Gastroesophageal sphincter (tissue), 4 donors: ENCODE results near the gene RNF224. TPM values are rescaled to one million over a fixed set of nuclear protein-coding genes. Genes with fewer than 3 reads are reported as not detected.
"Not testable (repeated sequence)": the region's sequence is repeated elsewhere in the genome, so short reads cannot be mapped to it uniquely, and the experiment has no call there.

Source experiments
- ATAC-seq: fragments of 150-250 bp; one replicate; pipeline ENCODE4 v1.9.1; 2016; ENCODE audit warnings: mild to moderate bottlenecking, moderate library complexity
- H3K27ac ChIP-seq, 4 donors: fragments of 200-600 bp; sonication (generic) in 3 of 4; 1 replicate in 3 of 4; 2 replicates in 1 of 4; pipeline ENCODE4 v1.5.1; 2016 to 2019
- H3K27me3 ChIP-seq: fragments of 200-600 bp; sonication (generic); one replicate; pipeline ENCODE4 v1.5.1; 2019
- H3K36me3 ChIP-seq, 2 donors: fragments of 200-600 bp; sonication (generic); one replicate each; pipeline ENCODE4 v1.5.1; 2019; ENCODE audit warnings: control low read depth in 1 of 2
- H3K4me1 ChIP-seq, 3 donors: fragments of 200-600 bp; sonication (generic); 1 replicate in 2 of 3; 2 replicates in 1 of 3; pipeline ENCODE4 v1.5.1; 2016 to 2019; ENCODE audit warnings: control low read depth in 2 of 3
- H3K4me3 ChIP-seq, 2 donors: fragments of 200-600 bp; sonication (generic); one replicate each; pipeline ENCODE4 v1.5.1; 2019; ENCODE audit warnings: mild to moderate bottlenecking in 1 of 2, moderate library complexity in 1 of 2
- H3K9me3 ChIP-seq, 3 donors: fragments of 200-600 bp; sonication (generic); one replicate each; pipeline ENCODE4 v1.5.1; 2017 to 2019; ENCODE audit warnings: control low read depth in 2 of 3
- EP300 ChIP-seq: sonication (generic); formaldehyde crosslinking; IDR thresholded peaks from one replicate; pipeline ENCODE4 v1.6.1; 2017; ENCODE audit warnings: antibody characterized with exemption, mild to moderate bottlenecking
- POLR2A ChIP-seq, 2 donors: fragments of 450-650 bp; IDR thresholded peaks; one replicate each; pipeline ENCODE4 v1.6.1; 2017; ENCODE audit warnings: antibody characterized with exemption in 2 of 2, mild to moderate bottlenecking in 2 of 2, moderate library complexity in 1 of 2
- POLR2AphosphoS5 ChIP-seq: sonication (generic); formaldehyde crosslinking; IDR thresholded peaks from one replicate; pipeline ENCODE4 v1.6.1; 2017; ENCODE audit warnings: antibody characterized with exemption
- WGBS, 2 donors: methylation state at CpG; one replicate each; pipeline ENCODE4 v1.1.5; 2018; ENCODE audit warnings: low coverage in 1 of 2; 5-methylcytosine and 5-hydroxymethylcytosine counted together
- total RNA-seq, 4 donors: library from RNA; depleted of rRNA; stranded (reverse); fragments of >200 nt; gene quantifications; one replicate each; pipeline ENCODE4 v1.1.0, GENCODE V29; 2016
- TF ChIP-seq, protein P1 (sequence below), 4 experiments: fragments of 200-600 bp in 2 of 4; fragments of 450-650 bp in 2 of 4; sonication (generic) in 1 of 4; IDR thresholded peaks; one replicate each; pipeline ENCODE4 v1.5.1; 2017 to 2019; ENCODE audit warnings: antibody characterized with exemption in 4 of 4, mild to moderate bottlenecking in 2 of 4, moderate library complexity in 2 of 4

Gene RNF224
- total RNA-seq, 4 donors from 2014 or later = 0.57 TPM; not detected in 3

DNA sequence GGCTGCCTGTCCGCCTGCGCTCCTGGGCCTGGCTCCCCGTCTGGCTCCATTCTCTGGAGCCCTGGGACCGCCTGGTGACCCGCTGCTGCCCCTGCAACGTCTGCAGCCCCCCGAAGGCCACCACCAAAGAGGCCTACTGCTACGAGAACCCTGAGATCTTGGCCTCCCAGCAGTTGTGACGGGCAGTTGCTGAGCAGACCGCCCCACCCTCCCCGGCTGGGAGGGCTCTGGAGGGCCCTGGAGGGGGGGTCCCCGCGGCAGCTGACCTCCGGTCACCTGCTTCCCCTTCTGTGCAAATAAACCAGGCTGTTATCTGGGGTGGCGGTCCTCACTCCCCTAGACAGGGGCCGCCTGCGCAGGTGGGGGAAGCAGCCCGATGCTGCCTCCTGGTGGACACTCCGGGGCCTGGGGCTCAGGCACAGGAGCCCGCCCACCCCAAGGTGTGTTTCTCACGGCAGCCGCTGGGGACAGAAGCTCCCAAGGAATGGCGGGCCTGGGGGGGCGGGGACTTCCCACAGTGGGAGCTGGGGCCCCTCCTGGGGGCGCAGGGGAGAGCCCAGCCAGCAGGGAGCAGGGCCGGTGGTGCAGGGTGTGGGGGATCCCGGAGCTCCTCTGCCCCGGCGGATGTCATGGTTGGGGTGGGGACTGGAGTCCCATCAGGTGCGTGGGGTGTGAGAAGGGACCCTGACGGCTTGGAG is 9.1 kb downstream of the RNF224 start:
- TF ChIP-seq POLR2A (IDR thresholded peaks at IDR 0.05) (no peak), POLR2AphosphoS5 (peak; percentile 36), EP300 (no peak)
- TF ChIP-seq, protein P1, sequence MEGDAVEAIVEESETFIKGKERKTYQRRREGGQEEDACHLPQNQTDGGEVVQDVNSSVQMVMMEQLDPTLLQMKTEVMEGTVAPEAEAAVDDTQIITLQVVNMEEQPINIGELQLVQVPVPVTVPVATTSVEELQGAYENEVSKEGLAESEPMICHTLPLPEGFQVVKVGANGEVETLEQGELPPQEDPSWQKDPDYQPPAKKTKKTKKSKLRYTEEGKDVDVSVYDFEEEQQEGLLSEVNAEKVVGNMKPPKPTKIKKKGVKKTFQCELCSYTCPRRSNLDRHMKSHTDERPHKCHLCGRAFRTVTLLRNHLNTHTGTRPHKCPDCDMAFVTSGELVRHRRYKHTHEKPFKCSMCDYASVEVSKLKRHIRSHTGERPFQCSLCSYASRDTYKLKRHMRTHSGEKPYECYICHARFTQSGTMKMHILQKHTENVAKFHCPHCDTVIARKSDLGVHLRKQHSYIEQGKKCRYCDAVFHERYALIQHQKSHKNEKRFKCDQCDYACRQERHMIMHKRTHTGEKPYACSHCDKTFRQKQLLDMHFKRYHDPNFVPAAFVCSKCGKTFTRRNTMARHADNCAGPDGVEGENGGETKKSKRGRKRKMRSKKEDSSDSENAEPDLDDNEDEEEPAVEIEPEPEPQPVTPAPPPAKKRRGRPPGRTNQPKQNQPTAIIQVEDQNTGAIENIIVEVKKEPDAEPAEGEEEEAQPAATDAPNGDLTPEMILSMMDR (IDR thresholded peaks at IDR 0.05) = peak in 3 of 4 experiments; percentile 99 to 100 (median 99)
- Histone ChIP-seq H3K4me3 (peak overlapping the region; percentile 15 to 44), H3K4me1 (peaks cover 0 to 54% (median 29%) of the 10 kb centered on the region in 3 donors), H3K36me3 (no peaks in the 10 kb centered on the region), H3K27me3 (peaks cover 36% of the 10 kb centered on the region), H3K9me3 (no peaks in the 10 kb centered on the region), H3K27ac (peak overlapping the region in 1 of 4 donors; percentile 38)
- peak; percentile 11 for ATAC-seq
- 0% methylated on average over 5 of the region's 31 CpGs; no CpG with 5 or more reads in 1 of the 2 donors for WGBS, 2 donors

DNA sequence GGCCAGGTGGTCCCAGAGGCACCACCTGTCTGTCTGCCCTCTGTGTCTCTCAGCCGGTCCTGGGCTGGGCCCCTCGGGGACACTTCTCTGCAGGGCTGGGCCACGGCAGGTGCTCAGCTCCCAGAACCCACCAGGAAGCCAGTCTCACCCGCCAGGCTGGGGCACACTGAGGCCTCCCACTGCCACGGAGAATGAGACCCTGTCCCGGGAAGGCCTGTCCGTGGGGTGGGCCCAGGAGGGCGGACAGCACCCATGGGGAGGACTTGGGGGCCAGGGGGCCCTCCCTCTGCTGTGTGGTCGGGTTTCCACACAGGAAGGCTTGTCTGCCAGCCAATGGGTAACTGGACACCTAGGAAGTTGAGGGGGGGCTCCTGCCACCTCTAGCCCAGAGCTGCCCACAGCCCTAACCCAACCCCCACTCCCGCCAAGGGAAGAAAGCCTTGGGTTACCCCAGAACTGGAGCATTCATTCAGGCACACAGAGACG is 9.7 kb downstream of the RNF224 start:
- no peaks in the 10 kb centered on the region for H3K9me3 ChIP-seq
- TF ChIP-seq POLR2A (IDR thresholded peaks at IDR 0.05) (no peak), POLR2AphosphoS5 (no peak), EP300 (no peak)
- TF ChIP-seq, protein P1 (IDR thresholded peaks at IDR 0.05) = no peak
- H3K27me3 ChIP-seq = peaks cover 30% of the 10 kb centered on the region
- WGBS, 2 donors = 57% methylated on average over 1 of the region's 11 CpGs; no CpG with 5 or more reads in 1 of the 2 donors
- peak overlapping the region in 2 of 4 donors; percentile 6 to 38 for H3K27ac ChIP-seq
- peaks cover 0 to 1% of the 10 kb centered on the region in 2 donors for H3K36me3 ChIP-seq
- H3K4me1 ChIP-seq = peaks cover 0 to 58% (median 29%) of the 10 kb centered on the region in 3 donors
- no peak for ATAC-seq
- no peak overlapping the region for H3K4me3 ChIP-seq

DNA sequence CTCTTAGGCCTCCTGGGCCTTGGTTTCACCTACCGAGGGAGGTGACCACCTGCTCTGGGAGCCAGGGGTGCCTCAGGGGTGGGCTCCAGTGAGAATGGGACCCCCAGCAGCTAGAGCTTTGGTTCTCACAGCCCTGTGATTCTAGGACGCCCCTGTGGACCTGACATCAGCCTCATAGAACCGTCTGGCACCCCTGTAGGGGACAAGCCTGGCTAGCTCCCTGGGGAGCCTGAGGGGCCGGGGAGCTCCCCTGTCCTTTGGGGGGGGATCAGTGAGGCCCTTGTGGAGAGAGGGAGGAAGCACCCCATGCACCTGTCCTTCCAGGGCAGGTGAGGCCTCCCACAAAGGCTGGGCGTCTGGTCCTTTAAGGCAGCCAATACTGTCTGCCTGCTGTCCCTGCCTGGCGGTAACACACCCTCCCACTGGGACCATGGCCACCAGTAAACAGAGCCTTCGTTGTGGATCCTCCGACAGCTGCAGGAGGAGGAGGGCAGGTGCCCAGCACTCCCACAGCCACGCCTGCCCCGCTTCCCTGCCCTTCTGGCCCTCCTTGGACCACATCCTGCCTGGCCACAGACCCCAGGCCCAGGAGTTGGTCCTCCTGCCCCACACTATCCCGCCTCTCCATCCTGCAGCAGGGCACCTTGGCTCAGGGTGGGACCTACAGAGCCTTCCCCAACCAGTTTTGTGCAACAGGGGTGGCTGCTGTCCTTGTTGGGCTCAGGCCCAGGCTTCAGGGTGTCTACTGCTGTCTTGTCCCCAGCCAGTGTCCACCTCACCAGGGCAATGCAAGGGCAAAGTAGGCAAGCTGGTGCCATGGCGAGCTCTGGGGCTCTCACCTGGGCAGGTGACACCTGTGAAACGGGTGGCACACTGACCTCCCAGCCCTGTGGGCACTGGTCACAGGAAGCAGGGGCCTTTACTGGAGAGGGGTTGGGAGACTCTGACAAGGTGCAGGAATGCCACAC is 10.7 kb downstream of the RNF224 start:
- Histone ChIP-seq H3K27me3 (peaks cover 19% of the 10 kb centered on the region), H3K4me1 (peaks cover 0 to 68% (median 40%) of the 10 kb centered on the region in 3 donors), H3K9me3 (no peaks in the 10 kb centered on the region), H3K27ac (peak overlapping the region in 2 of 4 donors; percentile 6 to 11), H3K4me3 (no peak overlapping the region), H3K36me3 (peaks cover 0 to 12% of the 10 kb centered on the region in 2 donors)
- ATAC-seq = no peak
- TF ChIP-seq POLR2A (IDR thresholded peaks at IDR 0.05) (no peak), POLR2AphosphoS5 (no peak), EP300 (no peak)
- TF ChIP-seq, protein P1 (IDR thresholded peaks at IDR 0.05) = no peak
- WGBS, 2 donors = no CpG with 5 or more reads among the region's 13 CpGs

DNA sequence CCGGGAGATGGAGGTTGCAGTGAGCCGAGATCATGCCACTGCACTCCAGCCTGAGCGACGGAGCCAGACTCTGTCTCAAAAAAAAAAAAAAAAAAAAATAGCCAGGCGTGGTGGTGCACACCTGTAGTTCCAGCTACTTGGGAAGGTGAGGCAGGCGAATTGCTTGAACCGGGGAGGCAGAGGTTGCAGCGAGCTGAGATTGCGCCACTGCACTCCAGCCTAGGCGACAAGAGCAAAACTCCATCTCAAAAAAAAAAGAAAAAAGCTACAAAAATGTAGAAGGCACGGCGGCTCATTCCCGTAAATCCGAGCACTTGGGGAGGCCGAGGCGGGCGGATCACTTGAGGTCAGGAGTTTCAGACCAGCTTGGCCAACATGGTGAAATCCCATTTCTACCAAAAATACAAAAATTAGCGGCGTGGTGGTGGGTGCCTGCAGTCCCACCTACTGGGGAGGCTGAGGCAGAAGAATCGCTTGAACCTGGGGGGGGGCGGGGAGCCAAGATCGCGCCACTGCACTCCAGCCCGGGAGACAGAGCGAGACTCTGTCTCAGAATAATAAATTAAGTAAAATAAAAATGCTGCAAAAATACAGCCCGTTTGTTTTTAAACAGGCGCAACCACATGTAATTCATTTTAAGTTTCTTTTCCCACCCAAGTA is 12.4 kb downstream of the RNF224 start:
- H3K9me3 ChIP-seq, ATAC-seq, H3K27me3 ChIP-seq: not testable (repeated sequence)
- Histone ChIP-seq H3K36me3 (peaks cover 0 to 22% of the 10 kb centered on the region in 2 donors), H3K4me1 (peaks cover 0 to 85% (median 47%) of the 10 kb centered on the region in 3 donors), H3K27ac (peak overlapping the region; percentile 77 to 99 (median 96)), H3K4me3 (peak overlapping the region; percentile 67 to 82)
- WGBS, 2 donors = 23 to 38% methylated on average over 18 to 19 of the region's 27 CpGs
